Measurements from ENCODE around the gene CHIT1. TPM values are rescaled to one million over a fixed set of nuclear protein-coding genes. Genes with fewer than 3 reads are reported as not detected.

The CHIT1 gene
- total RNA-seq, 1 experiment from 2014 or later: not detected

DNA sequence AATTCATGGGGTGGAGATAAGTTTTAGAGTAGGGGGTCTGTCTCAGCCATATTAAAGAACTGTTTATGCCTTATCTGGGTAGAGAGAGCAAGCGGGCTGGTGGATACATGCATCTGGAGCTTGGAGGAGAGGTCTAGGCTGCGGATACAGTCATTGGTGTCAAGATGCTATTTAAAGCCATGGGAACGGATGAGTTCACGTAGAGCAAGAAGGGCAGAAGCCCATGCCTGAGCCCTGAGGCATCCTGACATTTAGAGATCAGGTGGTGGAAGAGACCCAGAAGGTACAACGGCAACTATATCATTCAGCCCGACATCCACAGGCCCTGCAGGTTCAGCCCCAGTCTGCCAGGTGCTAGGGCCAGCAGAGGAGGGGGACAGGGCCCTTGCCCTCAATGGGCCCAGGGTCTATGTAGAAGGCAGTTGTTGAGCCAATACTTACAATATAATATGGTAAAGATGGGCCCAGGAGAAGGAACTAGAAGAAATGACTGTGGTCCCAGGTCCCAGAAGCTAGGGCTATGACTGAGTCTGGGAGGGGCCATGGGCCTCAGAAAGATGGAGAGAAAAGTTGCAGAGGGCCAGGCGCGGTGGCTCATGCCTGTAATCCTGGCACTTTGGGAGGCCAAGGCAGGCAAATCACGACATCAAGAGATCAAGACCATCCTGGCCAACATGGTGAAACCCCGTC, 27.8 kb downstream of the CHIT1 start:
- Histone ChIP-seq H3K9me3 (replicated peaks) (no peaks in the 10 kb centered on the region), H3K27me3 (replicated peaks) (peaks cover 21% of the 10 kb centered on the region), H3K36me3 (no peaks in the 10 kb centered on the region), H3K27ac (no peak overlapping the region), H3K4me3 (no peak overlapping the region), H3K4me1 (replicated peaks) (no peaks in the 10 kb centered on the region)
- no peak for DNase-seq (ENCODE audit: low read depth in 1 of 2, low spot score in 2 of 2)

DNA sequence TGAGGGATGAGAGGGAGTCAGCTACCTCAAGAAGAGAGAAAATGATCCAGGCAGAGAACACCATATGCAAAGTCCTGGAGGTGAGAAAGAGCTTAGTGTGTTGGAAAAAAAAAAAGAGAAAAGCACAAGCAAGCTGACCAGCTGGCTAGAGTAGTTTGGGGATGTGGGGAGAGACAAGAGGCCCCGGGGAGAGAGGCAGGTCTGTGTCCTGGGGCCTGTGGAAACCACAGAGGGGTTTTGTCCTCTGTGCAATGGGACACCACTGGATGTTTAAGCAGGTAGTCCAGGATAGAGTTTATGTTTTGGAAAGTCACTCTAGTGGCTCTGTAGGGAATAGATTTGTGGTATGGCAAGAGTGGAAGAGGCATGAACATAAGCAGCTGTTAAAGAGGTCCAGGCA, 28.6 kb downstream of the CHIT1 start:
- Histone ChIP-seq H3K9me3 (replicated peaks) (no peaks in the 10 kb centered on the region), H3K4me3 (no peak overlapping the region), H3K36me3 (no peaks in the 10 kb centered on the region), H3K27ac (no peak overlapping the region), H3K4me1 (replicated peaks) (no peaks in the 10 kb centered on the region), H3K27me3 (replicated peaks) (peaks cover 22% of the 10 kb centered on the region)
- no peak for DNase-seq (ENCODE audit: low read depth in 1 of 2, low spot score in 2 of 2)

DNA sequence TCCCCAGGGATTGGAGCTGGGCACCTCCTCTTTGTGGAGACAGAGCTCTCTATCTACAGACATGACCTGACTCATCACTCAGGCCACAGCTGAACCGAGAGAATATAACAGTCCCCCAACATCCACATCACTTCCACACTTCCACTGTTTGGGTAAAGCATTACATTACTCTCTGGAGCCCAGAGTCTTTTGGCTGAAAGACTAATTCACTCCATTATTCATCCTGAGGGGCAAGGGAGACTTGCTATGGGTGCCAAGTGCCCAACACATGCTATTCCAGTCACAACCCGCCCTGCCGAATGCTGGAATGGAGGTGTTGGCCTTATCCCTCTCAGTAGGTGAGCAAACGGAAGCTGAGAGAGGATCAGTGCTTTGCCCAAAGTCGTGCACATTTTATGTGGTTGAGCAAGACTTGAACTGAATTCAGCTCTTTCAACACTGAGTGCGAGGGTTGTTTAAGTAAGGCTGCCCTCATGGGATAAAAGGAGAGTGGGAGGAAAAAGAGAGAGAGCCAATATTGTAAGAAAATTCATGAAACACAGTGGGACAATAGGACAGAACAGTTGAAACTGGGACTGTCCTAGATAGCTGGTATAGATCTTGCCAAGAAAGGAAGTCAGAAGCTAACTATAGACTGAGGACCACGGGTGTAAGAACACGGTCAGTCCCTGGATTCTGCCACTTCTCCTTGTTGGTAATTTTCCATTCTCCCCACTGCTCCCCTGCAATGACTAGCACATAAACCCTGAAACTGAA, 29.5 kb downstream of the CHIT1 start:
- H3K27me3 ChIP-seq (replicated peaks): peaks cover 22% of the 10 kb centered on the region
- no peaks in the 10 kb centered on the region for H3K4me1 ChIP-seq (replicated peaks)
- DNase-seq (ENCODE audit: low read depth in 1 of 2, low spot score in 2 of 2): no peak
- H3K27ac ChIP-seq: no peak overlapping the region
- no peak overlapping the region for H3K4me3 ChIP-seq
- H3K36me3 ChIP-seq: no peaks in the 10 kb centered on the region
- no peaks in the 10 kb centered on the region for H3K9me3 ChIP-seq (replicated peaks)

DNA sequence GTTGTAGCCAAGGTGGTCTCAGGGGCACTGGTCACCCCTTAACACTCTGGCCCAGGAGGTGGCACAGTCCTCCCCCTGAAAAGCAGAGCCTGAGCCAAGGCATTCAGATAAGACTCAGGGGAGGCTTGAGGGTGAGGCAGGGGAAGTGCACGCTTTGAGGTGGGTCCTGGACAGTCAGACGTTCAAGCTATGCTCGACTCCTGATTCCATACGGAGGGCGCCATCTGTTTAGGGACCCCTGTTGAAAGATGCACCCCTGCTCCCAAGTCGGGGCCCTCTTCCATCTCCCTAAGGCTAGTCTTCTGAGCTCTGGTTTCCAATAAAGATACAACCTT, 30.0 kb downstream of the CHIT1 start:
- H3K4me1 ChIP-seq (replicated peaks): no peaks in the 10 kb centered on the region
- no peaks in the 10 kb centered on the region for H3K36me3 ChIP-seq
- peaks cover 20% of the 10 kb centered on the region for H3K27me3 ChIP-seq (replicated peaks)
- no peak overlapping the region for H3K27ac ChIP-seq
- no peak overlapping the region for H3K4me3 ChIP-seq
- DNase-seq (ENCODE audit: low read depth in 1 of 2, low spot score in 2 of 2): no peak
- H3K9me3 ChIP-seq (replicated peaks): no peaks in the 10 kb centered on the region

DNA sequence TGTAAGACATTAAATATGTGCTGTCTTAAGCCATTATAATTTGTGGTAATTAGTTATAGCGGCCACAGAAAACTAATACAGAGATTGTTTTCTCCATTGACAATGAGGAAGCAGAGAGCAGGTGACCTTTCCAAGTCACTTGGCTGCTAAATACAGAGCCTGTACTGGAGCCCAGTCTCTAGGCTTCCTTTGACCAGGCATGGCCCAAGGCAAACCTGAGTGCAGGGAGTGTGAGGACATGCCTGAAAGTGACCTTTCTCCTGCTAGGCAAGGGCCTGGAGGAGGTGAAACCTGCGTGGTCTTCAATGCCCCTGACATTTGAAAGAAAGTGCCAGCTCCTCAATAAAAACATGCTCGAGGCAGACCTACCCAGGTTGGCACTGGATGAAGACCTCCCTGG, 30.5 kb downstream of the CHIT1 start:
- H3K9me3 ChIP-seq (replicated peaks): no peaks in the 10 kb centered on the region
- no peak overlapping the region for H3K27ac ChIP-seq
- no peaks in the 10 kb centered on the region for H3K36me3 ChIP-seq
- no peak for DNase-seq (ENCODE audit: low read depth in 1 of 2, low spot score in 2 of 2)
- H3K4me1 ChIP-seq (replicated peaks): no peaks in the 10 kb centered on the region
- peaks cover 19% of the 10 kb centered on the region for H3K27me3 ChIP-seq (replicated peaks)
- H3K4me3 ChIP-seq: no peak overlapping the region

DNA sequence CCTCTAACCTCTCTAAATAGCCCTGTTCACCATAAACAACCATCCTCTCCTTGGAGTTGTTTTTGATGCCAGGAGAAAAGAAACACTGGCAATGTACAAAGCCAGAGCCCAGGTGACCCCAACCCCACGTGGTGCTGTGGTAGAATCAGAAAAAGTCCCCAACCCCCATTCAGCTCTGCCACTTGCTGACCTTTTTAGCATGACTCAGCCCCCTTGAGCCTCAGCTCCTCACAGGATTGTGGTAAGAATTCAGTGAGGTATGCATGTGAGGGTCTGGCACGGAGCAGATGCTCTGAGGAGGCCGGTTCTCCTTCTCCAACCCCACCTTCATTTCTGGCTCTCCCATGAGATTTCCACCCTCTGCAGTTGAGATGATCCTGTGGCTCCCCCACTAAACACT, 31.8 kb downstream of the CHIT1 start:
- no peak for DNase-seq (ENCODE audit: low read depth in 1 of 2, low spot score in 2 of 2)
- H3K4me1 ChIP-seq (replicated peaks): no peaks in the 10 kb centered on the region
- H3K4me3 ChIP-seq: no peak overlapping the region
- H3K36me3 ChIP-seq: no peaks in the 10 kb centered on the region
- H3K27me3 ChIP-seq (replicated peaks): peaks cover 15% of the 10 kb centered on the region; the same call in 1 of the 2 replicates
- H3K9me3 ChIP-seq (replicated peaks): no peaks in the 10 kb centered on the region
- no peak overlapping the region for H3K27ac ChIP-seq

DNA sequence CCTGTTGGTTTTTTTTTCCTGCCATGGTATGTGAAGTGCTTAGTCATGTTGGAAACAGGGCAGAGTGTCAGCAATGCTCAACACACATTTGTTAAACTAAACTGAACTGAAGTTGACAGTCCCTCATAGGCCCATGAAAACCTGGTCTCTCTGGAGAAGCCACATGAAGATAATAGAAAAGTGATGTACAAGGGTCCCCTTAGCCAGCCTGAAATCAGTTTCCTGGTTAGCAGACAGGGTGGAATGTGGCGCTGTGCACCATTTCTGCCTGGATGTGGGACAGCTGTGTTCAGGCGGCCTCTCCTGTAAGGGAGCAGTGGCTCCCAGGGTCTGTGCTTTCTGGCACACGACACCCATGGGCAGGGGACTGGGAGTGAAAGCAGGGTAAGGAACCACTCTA, 33.1 kb downstream of the CHIT1 start:
- H3K4me3 ChIP-seq: no peak overlapping the region
- H3K36me3 ChIP-seq: no peaks in the 10 kb centered on the region
- H3K27ac ChIP-seq: no peak overlapping the region
- DNase-seq (ENCODE audit: low read depth in 1 of 2, low spot score in 2 of 2): no peak
- H3K9me3 ChIP-seq (replicated peaks): no peaks in the 10 kb centered on the region
- peaks cover 15% of the 10 kb centered on the region; the same call in 1 of the 2 replicates for H3K27me3 ChIP-seq (replicated peaks)
- H3K4me1 ChIP-seq (replicated peaks): no peaks in the 10 kb centered on the region

GRCh38 chr1:203190949-203191348, 38.5 kb downstream of the CHIT1 start:
- Histone ChIP-seq H3K9me3 (replicated peaks) (no peaks in the 10 kb centered on the region), H3K27ac (no peak overlapping the region), H3K4me1 (replicated peaks) (no peaks in the 10 kb centered on the region), H3K36me3 (no peaks in the 10 kb centered on the region), H3K27me3 (replicated peaks) (peaks cover 7% of the 10 kb centered on the region), H3K4me3 (no peak overlapping the region)
- no peak for DNase-seq (ENCODE audit: low read depth in 1 of 2, low spot score in 2 of 2)

- Histone ChIP-seq H3K9me3 (replicated peaks) (no peaks in the 10 kb centered on the region), H3K27me3 (replicated peaks) (peaks cover 7% of the 10 kb centered on the region), H3K4me1 (replicated peaks) (no peaks in the 10 kb centered on the region), H3K36me3 (no peaks in the 10 kb centered on the region), H3K4me3 (no peak overlapping the region), H3K27ac (no peak overlapping the region)
- no peak for DNase-seq (ENCODE audit: low read depth in 1 of 2, low spot score in 2 of 2)
Measured at GRCh38 chr1:203189951-203190352, 39.5 kb downstream of the CHIT1 start.

GRCh38 chr1:203188686-203189232, 40.7 kb downstream of the CHIT1 start:
- no peak overlapping the region for H3K27ac ChIP-seq
- no peak overlapping the region for H3K4me3 ChIP-seq
- no peak for DNase-seq (ENCODE audit: low read depth in 1 of 2, low spot score in 2 of 2)
- H3K27me3 ChIP-seq (replicated peaks): peaks cover 7% of the 10 kb centered on the region
- H3K9me3 ChIP-seq (replicated peaks): no peaks in the 10 kb centered on the region
- H3K36me3 ChIP-seq: no peaks in the 10 kb centered on the region
- no peaks in the 10 kb centered on the region for H3K4me1 ChIP-seq (replicated peaks)

- Histone ChIP-seq H3K27me3 (replicated peaks) (peaks cover 7% of the 10 kb centered on the region), H3K4me1 (replicated peaks) (no peaks in the 10 kb centered on the region), H3K27ac (no peak overlapping the region), H3K4me3 (no peak overlapping the region), H3K9me3 (replicated peaks) (no peaks in the 10 kb centered on the region), H3K36me3 (no peaks in the 10 kb centered on the region)
- DNase-seq (ENCODE audit: low read depth in 1 of 2, low spot score in 2 of 2): no peak
Measured at GRCh38 chr1:203187689-203188264, 41.7 kb downstream of the CHIT1 start.

- no peak overlapping the region for H3K27ac ChIP-seq
- H3K4me3 ChIP-seq: no peak overlapping the region
- DNase-seq (ENCODE audit: low read depth in 1 of 2, low spot score in 2 of 2): no peak
- H3K4me1 ChIP-seq (replicated peaks): no peaks in the 10 kb centered on the region
- H3K9me3 ChIP-seq (replicated peaks): no peaks in the 10 kb centered on the region
- H3K36me3 ChIP-seq: no peaks in the 10 kb centered on the region
- peaks cover 7% of the 10 kb centered on the region for H3K27me3 ChIP-seq (replicated peaks)
Measured at GRCh38 chr1:203187304-203187685, 42.2 kb downstream of the CHIT1 start.

- peaks cover 7% of the 10 kb centered on the region for H3K27me3 ChIP-seq (replicated peaks)
- DNase-seq (ENCODE audit: low read depth in 1 of 2, low spot score in 2 of 2): no peak
Measured at GRCh38 chr1:203186446-203187303, 42.8 kb downstream of the CHIT1 start, which contains the start of gene CHI3L1. Gene CHI3L1, minus strand, starts transcription at chr1:203186704. Its CDS starts 81 bp downstream, at chr1:203186623.

More at GRCh38 chr1:203186446-203187303, 42.8 kb downstream of the CHIT1 start, which contains the start of gene CHI3L1:
- Histone ChIP-seq H3K4me1 (replicated peaks) (no peaks in the 10 kb centered on the region), H3K4me3 (no peak within 1 kb of the TSS), H3K9me3 (replicated peaks) (no peaks in the 10 kb centered on the region), H3K36me3 (no peaks in the 10 kb centered on the region), H3K27ac (no peak within 1 kb of the TSS)

Measured in SJSA1 (cell line).